Fibroblast of villous mesenchyme (primary cell): ENCODE measurements around the gene NBEA. TPM values are rescaled to one million over a fixed set of nuclear protein-coding genes. Genes with fewer than 3 reads are reported as not detected.

ENCODE experiments used
- DNase-seq: peaks from one replicate; pipeline ENCODE4 v3.0.0-alpha.2; 2010; ENCODE audit warnings: low read depth
- H3K4me3 ChIP-seq: 2 replicates; pipeline ENCODE4 v1.5.1; 2011; ENCODE audit warnings: low read depth, mild to moderate bottlenecking, low read length
- CTCF ChIP-seq: IDR thresholded peaks from 2 replicates; pipeline ENCODE4 v1.5.1; 2012; ENCODE audit warnings: low read depth, mild to moderate bottlenecking, low read length; ENCODE audit not compliant: insufficient read depth
- total RNA-seq: library from RNA; depleted of rRNA; stranded (reverse); fragments of >200 nt; gene quantifications from 2 replicates; pipeline ENCODE4 v1.2.3, GENCODE V29; 2012

The NBEA gene
- total RNA-seq, 1 donor = 9.5 TPM

- no peak for TF ChIP-seq CTCF
- no peak for DNase-seq
- H3K4me3 ChIP-seq = peak overlapping the region; percentile 40
These were observed 528.9 kb downstream of the NBEA start for GRCh38 chr13:35470671-35471661.

GRCh38 chr13:35471706-35472322 lies 529.7 kb downstream of the NBEA start:
- no peak overlapping the region for H3K4me3 ChIP-seq
- TF ChIP-seq CTCF = no peak
- DNase-seq = no peak

- no peak overlapping the region for H3K4me3 ChIP-seq
- TF ChIP-seq CTCF = no peak
- DNase-seq = no peak
These were observed 530.3 kb downstream of the NBEA start for GRCh38 chr13:35472323-35472881.

GRCh38 chr13:35473206-35473775 lies 531.2 kb downstream of the NBEA start:
- DNase-seq = no peak
- no peak overlapping the region for H3K4me3 ChIP-seq
- no peak for TF ChIP-seq CTCF

GRCh38 chr13:35473802-35474201 lies 531.7 kb downstream of the NBEA start:
- TF ChIP-seq CTCF = no peak
- H3K4me3 ChIP-seq = no peak overlapping the region
- DNase-seq = no peak

- TF ChIP-seq CTCF = no peak
- peak overlapping the region; percentile 34 for H3K4me3 ChIP-seq
- no peak for DNase-seq
These were observed 532.6 kb downstream of the NBEA start for GRCh38 chr13:35474496-35475211.
